Measurements from ENCODE around the gene GMDS. TPM values are rescaled to one million over a fixed set of nuclear protein-coding genes. Genes with fewer than 3 reads are reported as not detected.

The GMDS gene
- total RNA-seq, 4 donors from 2014 or later, result 3.4 to 7.2 (median 4.6) TPM

GRCh38 chr6:2270054-2270453 lies 24.6 kb upstream of the GMDS start:
- H3K4me3 ChIP-seq, result no peak overlapping the region
- no peaks in the 10 kb centered on the region for H3K9me3 ChIP-seq
- in situ Hi-C loops (cut with MboI; ENCODE audit: low sequenced_read_pairs in 4 of 4) (no loop called here), intact Hi-C loops (cut with DNase I; ENCODE audit: low total_unique reads) (no loop called here)
- ATAC-seq (no peak), DNase-seq (no peak)
- no peak for TF ChIP-seq CTCF (IDR thresholded peaks at IDR 0.05 in 4 of 5, conservative IDR thresholded peaks at IDR 0.05 in 1 of 5)
- no peaks in the 10 kb centered on the region for H3K4me1 ChIP-seq
- H3K27ac ChIP-seq, result no peak overlapping the region
- peaks cover 0 to 19% of the 10 kb centered on the region in 2 donors for H3K36me3 ChIP-seq
- no peaks in the 10 kb centered on the region for H3K27me3 ChIP-seq

GRCh38 chr6:2266841-2267240 lies 21.4 kb upstream of the GMDS start:
- no peak for ATAC-seq
- Histone ChIP-seq H3K27me3 (no peaks in the 10 kb centered on the region), H3K4me3 (no peak overlapping the region), H3K27ac (no peak overlapping the region), H3K4me1 (no peaks in the 10 kb centered on the region), H3K9me3 (no peaks in the 10 kb centered on the region), H3K36me3 (no peaks in the 10 kb centered on the region)
- intact Hi-C loops (cut with DNase I; ENCODE audit: low total_unique reads) (no loop called here), in situ Hi-C loops (cut with MboI; ENCODE audit: low sequenced_read_pairs in 4 of 4) (no loop called here)
- no peak for DNase-seq
- TF ChIP-seq POLR2A (IDR thresholded peaks at IDR 0.05), result no peak
- TF ChIP-seq CTCF (IDR thresholded peaks at IDR 0.05 in 4 of 5, conservative IDR thresholded peaks at IDR 0.05 in 1 of 5), result no peak

- ATAC-seq, result no peak
- intact Hi-C loops (cut with DNase I; ENCODE audit: low total_unique reads), result no loop called here
These were observed 20.8 kb upstream of the GMDS start for GRCh38 chr6:2266031-2266795.

GRCh38 chr6:2264932-2265331 lies 19.5 kb upstream of the GMDS start:
- DNase-seq (no peak), ATAC-seq (no peak)
- Histone ChIP-seq H3K9me3 (no peaks in the 10 kb centered on the region), H3K4me3 (no peak overlapping the region), H3K27ac (no peak overlapping the region), H3K27me3 (no peaks in the 10 kb centered on the region), H3K4me1 (no peaks in the 10 kb centered on the region), H3K36me3 (no peaks in the 10 kb centered on the region)
- in situ Hi-C loops (cut with MboI; ENCODE audit: low sequenced_read_pairs in 4 of 4), result no loop called here
- intact Hi-C loops (cut with DNase I; ENCODE audit: low total_unique reads), result no loop called here
- no peak for TF ChIP-seq CTCF (IDR thresholded peaks at IDR 0.05 in 4 of 5, conservative IDR thresholded peaks at IDR 0.05 in 1 of 5)
- TF ChIP-seq POLR2A (IDR thresholded peaks at IDR 0.05), result no peak

More at GRCh38 chr6:2266031-2266795, 20.8 kb upstream of the GMDS start:
- Histone ChIP-seq H3K4me3 (no peak overlapping the region), H3K36me3 (no peaks in the 10 kb centered on the region), H3K9me3 (no peaks in the 10 kb centered on the region), H3K27me3 (no peaks in the 10 kb centered on the region), H3K27ac (no peak overlapping the region), H3K4me1 (no peaks in the 10 kb centered on the region)
- no peak for DNase-seq
- TF ChIP-seq CTCF (IDR thresholded peaks at IDR 0.05 in 4 of 5, conservative IDR thresholded peaks at IDR 0.05 in 1 of 5) (no peak), POLR2A (IDR thresholded peaks at IDR 0.05) (no peak)
- in situ Hi-C loops (cut with MboI; ENCODE audit: low sequenced_read_pairs in 4 of 4), result no loop called here

- no peaks in the 10 kb centered on the region for H3K4me1 ChIP-seq
These were observed 18.5 kb upstream of the GMDS start for GRCh38 chr6:2263896-2264295.

More at GRCh38 chr6:2263896-2264295, 18.5 kb upstream of the GMDS start:
- TF ChIP-seq CTCF (IDR thresholded peaks at IDR 0.05 in 4 of 5, conservative IDR thresholded peaks at IDR 0.05 in 1 of 5), result no peak
- TF ChIP-seq POLR2A (IDR thresholded peaks at IDR 0.05), result no peak
- no peak for ATAC-seq
- in situ Hi-C loops (cut with MboI; ENCODE audit: low sequenced_read_pairs in 4 of 4), result no loop called here
- H3K27ac ChIP-seq, result no peak overlapping the region
- H3K4me3 ChIP-seq, result no peak overlapping the region
- H3K36me3 ChIP-seq, result no peaks in the 10 kb centered on the region
- intact Hi-C loops (cut with DNase I; ENCODE audit: low total_unique reads), result no loop called here
- no peaks in the 10 kb centered on the region for H3K9me3 ChIP-seq
- no peak for DNase-seq
- no peaks in the 10 kb centered on the region for H3K27me3 ChIP-seq

Data from gastrocnemius medialis (tissue), 4 donors.